HCT116 (cell line): Measurements from ENCODE around the gene SYCE3.

Experiments used
- ATF3 ChIP-seq: IDR thresholded peaks from 2 replicates; pipeline ENCODE4 v1.6.1; 2012
- CEBPB ChIP-seq: IDR thresholded peaks from 2 replicates; pipeline ENCODE4 v1.6.1; 2012; ENCODE audit warnings: low read depth
- CTCF ChIP-seq, 3 experiments: fragments of 200-600 bp in 1 of 3; sonication (generic) in 1 of 3; IDR thresholded peaks in 2 of 3; conservative IDR thresholded peaks in 1 of 3; 2 replicates each; pipeline ENCODE4 v1.5.1; 2012 to 2017; ENCODE audit warnings: low read depth in 2 of 3, low read length in 2 of 3, antibody characterized with exemption in 1 of 3, borderline replicate concordance in 1 of 3, control low read depth in 1 of 3, mild to moderate bottlenecking in 1 of 3, mixed read lengths in 1 of 3, mixed run types in 1 of 3, moderate library complexity in 1 of 3; ENCODE audit not compliant: insufficient read depth in 1 of 3
- EZH2 ChIP-seq: fragments of 200-600 bp; sonication (generic); IDR thresholded peaks from 2 replicates; pipeline ENCODE4 v1.6.1; 2017; ENCODE audit warnings: antibody characterized with exemption, mixed run types
- EZH2phosphoT487 ChIP-seq: fragments of 200-600 bp; IDR thresholded peaks from 2 replicates; pipeline ENCODE4 v1.6.1; 2018; ENCODE audit warnings: antibody characterized with exemption, borderline replicate concordance
- MAX ChIP-seq: IDR thresholded peaks from 2 replicates; pipeline ENCODE4 v1.6.1; 2012
- POLR2A ChIP-seq: IDR thresholded peaks from 2 replicates; pipeline ENCODE4 v1.7.0; 2011; ENCODE audit warnings: borderline replicate concordance; ENCODE audit not compliant: insufficient read depth, insufficient read length; ENCODE audit errors: extremely low read depth
- POLR2AphosphoS5 ChIP-seq: IDR thresholded peaks from 2 replicates; pipeline ENCODE4 v1.6.1; 2011; ENCODE audit warnings: mild to moderate bottlenecking, low read depth, low read length, moderate library complexity
- SIN3A ChIP-seq: IDR thresholded peaks from 2 replicates; pipeline ENCODE4 v1.6.1; 2012; ENCODE audit warnings: low read depth
- SRF ChIP-seq: IDR thresholded peaks from 2 replicates; pipeline ENCODE4 v1.6.1; 2012; ENCODE audit warnings: low read depth
- TCF7L2 ChIP-seq: IDR thresholded peaks from 2 replicates; pipeline ENCODE4 v1.7.0; 2011; ENCODE audit warnings: borderline replicate concordance, inconsistent platforms; ENCODE audit not compliant: insufficient read depth, insufficient read length; ENCODE audit errors: extremely low read depth
- YY1 ChIP-seq: IDR thresholded peaks from 2 replicates; pipeline ENCODE4 v1.6.1; 2011; ENCODE audit warnings: low read length, low read depth, moderate library complexity, mild to moderate bottlenecking; ENCODE audit not compliant: insufficient replicate concordance; ENCODE audit errors: extremely low read depth
- ZFX ChIP-seq: fragments of 450-650 bp; IDR thresholded peaks from 2 replicates; pipeline ENCODE4 v1.6.1; 2017

GRCh38 chr22:50537765-50538164 is 25.0 kb downstream of the SYCE3 start:
- TF ChIP-seq POLR2AphosphoS5 (no peak), POLR2A (no peak), ZFX (no peak), SRF (no peak), CTCF (IDR thresholded peaks at IDR 0.05 in 2 of 3, conservative IDR thresholded peaks at IDR 0.05 in 1 of 3; ENCODE audit: borderline replicate concordance in 1 of 3, insufficient read depth in 1 of 3, low read depth in 2 of 3, low read length in 2 of 3) (no peak), SIN3A (no peak), ATF3 (no peak), YY1 (no peak), EZH2 (no peak), EZH2phosphoT487 (no peak), TCF7L2 (no peak), CEBPB (no peak), MAX (no peak)
